GM21619 (cell line): ENCODE results near the gene CACNA1A.
"Not testable (repeated sequence)": the region's sequence is repeated elsewhere in the genome, so short reads cannot be mapped to it uniquely, and the experiment has no call there.

Experiments
- ATAC-seq: cut with Tn5 transposase; IDR thresholded peaks from one replicate; pipeline ENCODE4 v1.9.1; 2021; ENCODE audit not compliant: unreplicated experiment

Gene CACNA1A

DNA sequence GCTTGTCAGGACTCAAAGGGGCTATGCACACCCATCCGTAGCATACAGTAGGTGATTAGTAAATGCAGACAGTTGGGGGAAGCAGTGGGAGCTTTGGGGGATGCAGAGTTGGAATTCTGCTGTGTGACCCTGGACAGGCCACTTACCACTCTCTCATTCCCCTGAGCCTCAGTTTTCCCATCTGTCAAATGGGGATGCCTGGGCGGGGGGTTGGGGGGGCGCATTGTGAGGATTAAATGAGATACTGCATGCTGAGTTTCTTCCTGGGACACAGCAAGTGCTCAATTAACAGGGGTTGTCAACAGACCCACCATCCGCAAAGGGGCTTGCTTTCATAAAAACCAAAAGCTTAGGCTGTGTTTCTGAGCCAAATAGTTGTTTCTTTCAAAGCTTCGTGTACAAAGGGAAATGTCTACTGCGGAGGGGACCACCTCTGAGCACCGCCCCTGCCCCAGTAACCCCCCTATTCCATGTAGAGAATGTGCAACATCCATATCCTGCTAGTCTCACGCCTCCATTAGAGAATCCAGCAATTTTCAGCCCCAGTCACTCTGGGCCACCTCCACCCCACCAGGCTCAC lies 223.7 kb downstream of the CACNA1A start:
- ATAC-seq, result no peak

DNA sequence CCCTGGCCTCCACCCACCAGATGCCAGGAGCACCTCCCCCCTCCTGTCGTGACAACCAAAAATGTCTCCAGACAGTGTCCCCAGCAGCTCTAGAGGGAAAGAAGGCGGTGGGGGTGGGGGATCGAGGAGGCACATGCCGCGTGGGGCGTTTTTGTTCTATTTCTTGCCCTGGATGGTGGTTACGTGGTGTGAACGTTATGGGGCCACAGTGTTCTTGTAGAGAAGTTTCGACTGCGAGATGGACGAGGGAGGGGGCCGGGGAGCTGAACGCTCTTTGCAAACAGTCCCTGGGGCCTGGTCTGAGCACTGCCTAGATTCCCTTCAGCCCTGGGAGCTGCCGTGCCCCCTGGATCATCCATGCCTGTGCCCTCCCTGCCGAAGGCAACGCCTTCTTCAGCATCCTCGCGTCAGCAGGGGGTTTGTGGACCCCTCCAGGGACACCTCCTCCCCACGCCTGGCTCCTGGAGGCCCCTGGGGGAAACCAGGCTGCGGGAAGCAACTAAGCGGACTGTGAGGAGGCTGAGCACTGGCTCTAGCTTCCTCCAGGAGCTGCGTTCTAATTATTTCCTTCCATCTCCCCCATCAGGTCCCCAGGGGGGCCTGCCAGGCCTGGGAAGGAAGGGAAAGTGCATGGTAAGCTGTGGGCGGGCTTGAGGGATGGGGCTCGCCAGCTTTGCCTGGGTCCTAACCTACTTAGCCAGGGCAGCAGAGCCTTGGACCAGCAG lies 224.6 kb downstream of the CACNA1A start:
- no peak for ATAC-seq

DNA sequence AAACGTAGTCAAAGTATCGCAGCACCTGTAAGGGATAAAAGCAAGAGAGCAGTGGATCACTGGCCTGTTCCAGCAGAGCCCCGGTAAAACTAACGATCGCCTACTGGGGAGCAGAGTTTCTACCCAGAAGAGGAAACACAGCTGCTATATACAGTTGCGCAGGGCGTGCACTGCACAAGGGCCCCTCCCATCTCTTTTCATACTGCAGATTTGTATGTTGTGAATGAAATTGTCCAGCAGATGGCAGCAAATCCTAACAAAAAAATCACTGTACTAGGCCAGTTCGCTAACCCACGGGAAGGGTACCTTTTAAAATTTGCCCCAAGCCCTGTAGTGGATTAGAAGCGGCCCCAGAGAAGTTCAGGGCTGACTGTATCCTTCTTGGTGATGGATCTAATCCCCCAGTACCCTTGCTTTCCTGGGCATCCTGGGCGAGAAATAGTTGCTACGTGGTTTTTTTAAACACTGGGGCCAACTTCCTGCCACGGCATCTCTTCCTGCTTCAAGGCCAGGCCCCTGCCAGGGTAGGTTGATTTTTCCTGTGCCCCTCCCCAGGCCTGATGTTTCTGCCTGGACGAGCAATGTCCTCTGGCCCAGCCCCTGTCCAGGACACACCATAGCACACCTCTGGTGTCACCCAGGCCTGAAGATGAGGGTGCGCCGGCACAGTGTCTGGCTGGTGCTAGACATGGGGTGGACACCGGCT lies 229.0 kb downstream of the CACNA1A start:
- no peak for ATAC-seq

DNA sequence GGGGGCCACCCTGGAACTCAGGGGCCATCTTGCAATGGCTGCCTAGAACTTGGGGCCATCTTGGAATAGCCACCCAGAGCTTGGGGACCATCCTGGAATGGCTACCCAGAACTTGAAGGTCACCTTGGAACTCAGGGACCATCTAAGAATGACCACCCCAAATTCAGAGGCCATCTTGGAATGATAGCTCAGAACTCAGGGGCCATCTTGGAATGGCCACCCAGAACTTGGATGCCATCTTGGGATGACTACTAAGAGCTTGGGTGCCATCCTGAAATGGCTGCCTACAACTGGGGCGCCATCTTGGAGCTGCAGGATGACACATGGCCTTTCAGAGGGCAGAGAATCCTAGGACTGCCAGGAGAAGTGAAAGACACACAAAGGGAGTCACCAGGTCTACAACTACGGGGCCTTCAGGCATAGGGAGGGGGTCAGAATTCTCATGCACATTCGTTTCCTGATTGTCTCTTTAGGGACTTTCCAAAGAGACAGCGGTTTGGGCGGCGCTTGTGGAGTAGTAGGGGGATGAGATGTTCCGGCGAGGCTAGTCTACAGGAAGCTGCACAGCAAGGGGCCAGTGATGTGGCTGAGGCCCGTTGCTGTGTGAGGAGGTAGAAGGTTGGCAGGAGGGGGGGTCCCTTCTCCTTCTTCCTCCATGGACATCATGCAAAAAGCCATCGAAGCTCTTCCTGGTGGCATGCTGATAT lies 231.1 kb downstream of the CACNA1A start:
- no peak for ATAC-seq

DNA sequence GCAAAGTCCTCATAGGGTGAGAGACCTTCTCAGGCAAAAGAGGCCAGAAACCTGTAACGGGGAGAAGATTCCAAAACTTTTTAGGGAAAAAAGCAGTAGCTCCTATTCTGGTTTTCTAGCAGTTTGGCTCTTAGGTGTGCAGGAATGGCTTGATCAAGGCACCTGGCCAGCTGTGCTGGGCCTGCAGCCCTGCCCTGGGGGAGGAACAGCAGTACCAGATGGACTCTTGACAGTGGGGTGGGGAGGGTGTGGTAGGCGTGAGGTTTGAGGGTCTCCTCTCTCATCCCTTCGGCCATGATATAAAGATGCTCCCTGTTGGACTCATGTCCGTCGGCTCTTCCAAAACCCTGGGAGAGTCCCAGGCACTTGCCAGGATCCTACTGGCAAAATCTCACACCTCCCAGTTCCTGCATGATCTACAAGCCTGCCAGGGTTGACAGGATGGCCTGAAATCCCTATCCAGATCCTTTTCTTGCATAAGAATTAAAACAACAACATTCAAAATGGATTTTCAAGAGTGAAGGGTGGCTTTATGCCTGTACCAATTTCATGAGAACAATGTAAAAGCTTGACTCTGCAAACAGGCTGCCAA lies 235.7 kb downstream of the CACNA1A start:
- ATAC-seq, result no peak

DNA sequence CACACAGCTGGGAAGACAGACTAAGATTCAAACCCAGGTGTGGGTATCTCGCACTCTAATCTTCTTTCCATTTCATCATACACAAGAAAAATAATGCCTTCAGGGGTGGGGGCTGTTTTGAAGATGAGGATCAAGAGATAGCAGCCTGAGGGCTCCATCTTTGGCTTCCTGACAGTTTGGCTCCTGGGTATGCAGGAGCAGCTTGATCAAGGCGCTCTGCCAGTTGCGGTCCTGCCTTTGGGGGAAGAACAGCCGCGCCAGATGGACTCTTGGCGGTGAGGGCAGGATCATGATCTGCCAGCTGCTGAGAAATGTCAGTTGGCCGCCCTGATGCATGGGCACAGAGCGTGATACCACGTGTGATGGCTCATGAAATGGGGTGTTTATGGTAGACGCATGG lies 236.9 kb downstream of the CACNA1A start:
- ATAC-seq, result no peak

DNA sequence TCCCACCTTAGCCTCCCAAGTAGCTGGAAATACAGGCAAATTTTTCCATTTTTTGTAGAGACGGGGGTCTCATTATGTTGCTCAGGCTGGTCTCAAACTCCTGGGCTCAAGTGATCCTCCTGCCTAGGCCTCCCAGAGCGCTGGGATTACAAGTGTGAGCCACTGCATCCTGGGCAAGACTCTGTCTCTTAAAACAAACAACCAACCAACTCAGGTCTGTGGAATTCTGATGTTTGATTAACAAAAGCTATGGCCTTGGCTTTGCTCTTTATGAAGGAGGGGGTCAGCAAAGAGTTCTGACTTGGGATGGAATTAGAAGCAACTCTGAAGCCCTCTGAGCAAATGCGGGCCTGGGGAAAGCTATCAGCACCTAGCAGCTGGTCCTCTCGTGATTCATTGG lies 238.4 kb downstream of the CACNA1A start:
- ATAC-seq, result no peak

DNA sequence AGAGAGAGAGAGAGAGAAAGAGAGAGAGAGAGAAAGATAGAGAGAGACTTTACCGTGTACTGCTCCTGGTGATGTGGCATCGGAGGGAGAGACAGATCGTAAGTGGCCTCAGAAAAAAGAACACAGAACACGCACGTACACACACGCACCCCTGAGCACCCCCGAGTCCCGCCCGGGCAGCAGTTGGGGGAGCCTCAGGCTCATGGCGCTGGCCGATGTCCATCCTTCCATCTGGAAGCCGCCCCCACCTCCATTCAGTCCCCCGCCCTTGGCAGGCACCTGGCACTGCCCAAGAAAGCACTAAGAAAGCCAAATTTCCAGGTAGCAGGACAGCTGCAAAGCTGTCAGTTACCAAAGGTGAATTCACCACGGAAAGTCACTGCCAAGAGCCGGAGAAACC lies 239.1 kb downstream of the CACNA1A start:
- no peak for ATAC-seq

DNA sequence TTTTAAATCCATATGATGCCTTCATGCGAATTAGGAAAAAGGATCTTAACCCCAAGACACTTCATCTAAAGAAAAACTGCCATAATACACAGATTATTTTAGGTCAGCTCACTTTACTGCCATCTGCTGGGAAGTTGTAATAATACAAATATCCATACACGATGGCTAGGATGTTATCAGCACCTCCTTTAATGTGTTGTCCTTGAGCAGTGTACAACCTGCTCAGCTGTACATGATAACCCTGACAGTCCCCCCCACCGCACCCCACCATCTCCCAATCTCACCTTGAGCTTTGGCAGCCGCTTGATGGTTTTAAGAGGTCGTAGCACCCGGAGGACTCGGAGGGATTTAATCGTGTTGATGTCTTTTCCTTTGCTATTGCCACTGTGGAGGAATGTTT lies 243.8 kb downstream of the CACNA1A start:
- no peak for ATAC-seq

DNA sequence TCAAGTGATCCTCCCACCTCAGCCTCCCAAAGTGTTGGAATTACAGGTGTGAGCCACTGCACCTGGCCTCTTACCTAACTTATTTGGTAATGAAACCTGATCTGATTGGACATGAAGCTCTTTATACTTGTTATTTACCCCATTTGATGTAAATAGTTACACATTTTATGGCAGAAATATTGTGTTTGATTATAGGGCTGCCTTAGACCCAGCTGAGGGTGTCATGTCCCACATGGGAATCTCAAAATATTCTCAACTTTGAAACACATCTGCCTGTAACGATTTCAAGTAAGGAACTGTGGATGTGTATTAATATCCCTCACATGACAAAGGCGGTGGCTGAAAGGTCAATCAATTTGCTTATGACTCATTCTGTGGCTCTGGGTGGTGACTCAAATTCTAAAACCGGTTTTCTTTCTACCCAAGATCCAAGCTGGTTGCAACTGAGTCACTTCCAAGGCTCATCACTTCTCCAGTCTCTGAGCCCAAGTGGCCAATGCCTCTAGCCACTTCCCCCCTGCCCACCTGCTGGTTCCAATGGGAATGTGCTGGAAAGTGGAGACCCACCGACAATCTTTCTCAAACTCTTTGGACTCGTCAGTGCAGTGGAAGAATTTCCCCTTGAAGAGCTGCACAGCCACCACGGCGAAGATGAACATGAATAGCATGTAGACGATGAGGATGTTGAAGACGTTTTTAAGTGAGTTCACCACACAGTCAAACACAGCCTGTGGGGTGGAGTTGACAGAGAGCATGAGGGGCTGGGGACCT lies 245.2 kb downstream of the CACNA1A start:
- peak; percentile 75 for ATAC-seq

DNA sequence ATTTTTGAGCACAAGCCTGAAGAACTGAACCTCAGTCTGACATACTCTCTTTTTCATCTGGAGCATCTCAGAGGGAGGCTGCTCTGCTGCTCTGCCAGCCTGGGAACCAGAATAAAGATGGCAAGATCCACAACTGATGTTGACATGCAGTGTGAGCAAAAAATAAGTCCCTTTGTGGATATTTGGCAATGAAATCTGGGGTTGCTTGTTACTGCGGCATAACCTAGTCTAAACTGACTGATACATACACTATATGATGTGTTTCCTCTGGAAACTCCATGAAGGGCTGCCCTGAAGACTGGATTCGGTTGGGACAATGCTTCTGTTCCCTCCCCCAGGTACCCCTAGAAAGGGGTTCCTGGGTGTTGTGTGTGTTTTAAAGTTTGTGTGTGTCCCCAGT lies 249.4 kb downstream of the CACNA1A start:
- no peak for ATAC-seq

DNA sequence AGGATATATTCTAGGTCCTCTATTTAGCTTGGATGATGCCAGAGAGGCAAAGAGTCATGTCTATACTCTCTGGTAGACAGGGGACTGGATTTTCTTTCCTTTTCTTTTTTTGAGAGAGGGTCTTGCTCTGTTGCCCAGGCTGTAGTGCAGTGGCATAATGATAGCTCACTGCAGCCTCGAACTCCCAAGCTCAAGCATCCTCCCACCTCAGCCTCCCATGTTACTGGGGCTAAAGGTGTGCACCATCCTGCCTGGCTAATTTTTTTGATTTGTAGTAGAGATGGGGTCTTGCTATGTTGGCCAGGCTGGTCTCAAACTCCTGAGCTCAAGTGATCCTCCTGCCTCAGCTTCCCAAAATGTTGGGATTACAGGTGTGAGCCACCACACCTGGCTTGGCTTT lies 249.9 kb downstream of the CACNA1A start:
- ATAC-seq, result not testable (repeated sequence)

DNA sequence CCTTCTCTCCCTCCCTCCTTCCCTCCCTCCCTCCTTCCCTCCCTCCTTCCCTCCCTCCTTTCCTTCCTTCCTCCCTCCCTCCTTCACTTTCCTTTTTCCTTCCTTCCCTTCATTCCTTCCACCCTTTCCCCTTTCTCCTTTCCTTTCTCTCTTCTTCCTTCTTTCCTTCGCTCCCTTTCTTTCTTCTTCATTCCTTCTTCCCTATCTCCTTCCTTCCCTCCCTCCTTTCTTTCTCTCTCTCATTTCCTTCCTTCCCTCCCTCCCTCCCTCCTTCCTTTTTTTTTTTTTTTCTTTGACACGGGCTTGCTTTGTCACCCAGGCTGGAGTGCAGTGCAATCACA lies 250.6 kb downstream of the CACNA1A start:
- ATAC-seq, result no peak

DNA sequence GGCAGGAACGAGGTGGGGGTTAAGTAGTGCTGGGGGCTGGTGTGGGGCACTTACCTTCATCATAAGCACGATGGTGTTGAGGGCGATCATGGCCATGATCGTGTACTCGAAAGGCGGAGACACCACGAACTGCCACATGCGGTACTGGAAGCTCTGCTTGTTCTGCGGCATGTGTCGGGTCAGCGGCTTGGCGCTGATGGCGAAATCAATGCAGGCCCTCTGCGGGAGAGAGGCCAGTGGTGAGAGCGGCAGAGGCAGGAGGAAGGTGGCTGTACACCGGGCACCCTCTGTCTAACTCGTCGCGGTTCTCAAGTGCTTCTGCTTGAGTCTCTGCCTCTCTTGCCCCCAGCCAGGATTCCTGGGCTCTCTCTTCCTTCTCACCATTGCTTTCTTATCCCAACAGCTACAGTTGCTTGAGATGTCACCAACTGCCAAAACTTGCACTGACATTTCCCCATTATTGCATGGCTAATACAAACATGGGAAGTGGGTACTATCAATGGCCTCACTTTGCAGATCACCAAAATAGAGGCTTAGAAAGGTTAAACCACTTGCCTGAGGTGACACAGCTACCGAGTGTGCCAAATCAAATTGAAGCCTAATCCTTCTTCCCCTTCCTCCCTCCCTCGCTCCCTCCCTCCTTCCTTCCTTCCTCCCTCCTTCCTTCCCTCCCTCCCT lies 251.1 kb downstream of the CACNA1A start:
- ATAC-seq, result no peak

DNA sequence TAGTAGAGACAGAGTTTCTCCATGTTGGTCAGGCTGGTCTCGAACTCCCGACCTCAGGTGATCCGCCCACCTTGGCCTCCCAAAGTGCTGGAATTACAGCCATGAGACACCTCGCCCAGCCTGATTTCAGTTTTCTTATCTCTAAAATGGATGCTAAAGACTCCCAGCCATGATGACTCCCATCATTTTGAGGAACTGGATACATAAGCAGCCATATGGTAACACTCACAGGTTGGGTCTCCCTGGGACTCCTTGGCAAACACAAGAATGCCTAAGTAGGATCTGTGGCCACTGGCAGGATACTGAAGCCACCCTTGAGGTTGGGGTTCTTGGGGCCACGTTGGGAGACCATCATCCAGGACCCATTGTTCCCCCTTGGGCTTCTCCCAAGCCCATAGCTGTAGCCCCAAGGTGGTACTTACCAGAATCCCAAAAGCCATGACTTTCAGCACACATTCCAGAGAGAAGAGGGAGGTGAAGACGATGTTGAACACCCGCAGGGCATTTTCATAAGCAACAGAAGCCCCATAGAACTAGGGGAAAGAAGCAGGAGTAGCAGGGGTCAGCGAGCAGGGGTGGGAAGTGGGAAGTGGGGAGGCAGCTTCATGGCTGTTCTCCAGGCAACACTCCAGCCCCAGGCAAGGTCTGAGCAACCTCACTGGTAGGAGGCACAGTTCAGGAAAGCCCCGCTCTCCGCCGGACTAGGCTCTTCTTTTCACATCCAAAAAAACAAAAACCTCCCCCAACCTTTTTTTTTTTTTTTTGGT lies 253.5 kb downstream of the CACNA1A start:
- no peak for ATAC-seq

DNA sequence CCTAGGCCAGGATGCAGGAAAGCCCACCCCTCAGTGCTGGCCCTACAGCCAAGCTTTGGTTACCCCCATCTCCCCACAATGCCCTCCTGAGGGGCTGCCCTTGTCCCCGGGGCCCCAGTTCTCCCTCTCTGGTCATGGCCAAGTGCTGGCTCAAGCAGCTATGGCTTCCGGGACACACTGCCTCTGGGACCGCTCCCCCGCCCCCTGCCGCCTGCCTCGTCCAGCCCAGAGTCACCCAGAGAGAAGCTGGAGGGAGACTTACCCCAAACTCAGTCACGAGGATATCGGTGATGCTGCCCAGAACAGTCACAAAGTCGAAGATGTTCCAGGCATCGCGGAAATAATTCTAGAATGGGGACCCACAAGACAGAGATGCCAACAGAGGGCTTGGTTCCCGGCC lies 261.4 kb downstream of the CACNA1A start:
- no peak for ATAC-seq

DNA sequence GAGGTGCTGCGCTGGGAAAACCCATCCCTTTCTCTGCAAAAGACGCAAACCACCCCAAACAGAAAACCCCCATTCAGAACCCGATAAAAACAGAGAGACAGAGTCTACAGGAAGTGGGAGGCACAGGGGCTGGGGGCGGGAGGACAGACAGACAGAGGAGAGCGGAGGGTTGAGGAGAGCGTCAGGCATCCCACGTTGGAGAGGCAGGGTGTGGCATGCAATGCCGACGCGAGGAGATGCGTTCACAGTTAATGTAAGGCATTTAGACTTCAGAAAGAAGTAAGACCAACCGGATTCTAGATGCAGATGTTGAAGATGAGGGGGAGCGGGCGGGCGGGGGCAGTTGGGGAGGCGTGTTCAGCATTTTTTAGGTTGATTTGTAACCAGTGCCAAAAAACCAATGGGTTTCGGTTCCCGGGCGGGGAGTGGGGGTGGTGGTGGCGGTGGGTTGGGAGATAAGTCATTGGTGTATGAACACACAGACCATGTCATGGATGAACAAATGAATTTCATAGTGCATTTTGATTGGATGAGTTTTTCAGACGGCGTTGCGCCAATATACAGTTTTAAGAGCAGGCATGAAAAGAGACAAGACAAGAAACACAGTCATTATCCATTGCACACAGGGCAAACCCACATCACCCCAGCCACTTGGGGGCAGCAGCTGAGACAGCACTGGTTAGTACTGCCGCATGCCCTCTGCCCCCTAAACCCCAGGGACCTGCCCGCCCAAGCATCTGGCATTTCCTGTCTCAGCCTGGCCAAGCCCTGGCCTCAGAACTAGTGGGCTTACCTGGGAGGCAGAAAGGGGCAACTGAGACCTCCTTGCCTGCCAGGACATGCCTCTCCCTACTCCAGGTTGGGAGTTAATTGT lies 264.8 kb downstream of the CACNA1A start:
- ATAC-seq, result no peak

DNA sequence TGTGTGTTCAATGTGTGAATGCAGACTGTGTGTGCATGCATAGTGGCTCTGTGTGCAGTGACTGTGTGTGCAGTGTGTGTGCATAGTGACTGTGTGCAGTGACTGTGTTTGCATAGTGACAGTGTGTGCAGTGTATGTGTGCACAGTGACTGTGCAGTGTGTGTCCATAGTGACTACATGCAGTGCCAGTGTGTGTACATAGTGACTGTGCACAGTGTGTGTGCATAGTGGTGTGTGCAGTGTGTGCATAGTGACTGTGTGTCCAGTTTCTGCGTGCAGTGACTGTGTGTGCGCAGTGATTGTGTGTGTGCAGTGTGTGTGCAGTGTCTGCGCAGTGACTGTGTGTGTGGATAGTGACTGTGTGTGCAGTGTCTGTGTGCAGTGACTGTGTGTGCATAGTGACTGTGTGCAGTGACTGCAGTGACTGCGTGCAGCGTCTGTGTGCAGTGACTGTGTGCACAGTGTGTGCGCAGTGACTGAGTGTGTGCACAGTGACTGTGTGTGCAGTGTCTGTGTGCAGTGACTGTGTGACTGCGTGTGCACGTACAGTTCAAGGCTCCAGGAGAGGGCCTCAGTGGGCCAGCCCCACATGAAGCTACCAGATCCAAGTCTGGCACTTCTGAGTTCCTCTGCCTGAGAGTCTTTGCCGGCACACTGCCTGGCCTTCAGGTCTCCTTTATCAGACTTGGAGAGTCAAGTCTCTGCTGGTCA lies 265.8 kb downstream of the CACNA1A start:
- no peak for ATAC-seq
